Measurements from ENCODE around the gene TMEM233. TPM values are rescaled to one million over a fixed set of nuclear protein-coding genes. Genes with fewer than 3 reads are reported as not detected.

The TMEM233 gene
- total RNA-seq, 1 experiment from 2014 or later, result 0.28 TPM

GRCh38 chr12:119687879-119688278, 94.3 kb downstream of the TMEM233 start:
- CTCF ChIA-PET, result no interaction called here
- H3K36me3 Mint-ChIP-seq, result peaks cover 50% of the 10 kb centered on the region
- no peaks in the 10 kb centered on the region for H3K27me3 Mint-ChIP-seq (ENCODE audit: low read depth)
- ATAC-seq (no peak), DNase-seq (ENCODE audit: low spot score) (no peak)
- TF ChIP-seq ATF3 (CRISPR knock-in tag; conservative IDR thresholded peaks at IDR 0.05) (no peak), ZBTB21 (CRISPR knock-in tag; IDR thresholded peaks at IDR 0.05; ENCODE audit: borderline replicate concordance) (no peak), JAZF1 (CRISPR knock-in tag; IDR thresholded peaks at IDR 0.05) (no peak), PRDM15 (CRISPR knock-in tag; IDR thresholded peaks at IDR 0.05) (no peak)
- POLR2A ChIA-PET, result no interaction called here
- H3K4me3 Mint-ChIP-seq, result no peak overlapping the region
- H3K27ac Mint-ChIP-seq, result no peak overlapping the region
- peaks cover 2% of the 10 kb centered on the region; the same call in 1 of the 2 replicates for H3K4me1 Mint-ChIP-seq
- H3K9me3 Mint-ChIP-seq, result no peaks in the 10 kb centered on the region

GRCh38 chr12:119689935-119690500, 96.4 kb downstream of the TMEM233 start:
- Mint-ChIP-seq H3K27me3 (ENCODE audit: low read depth) (no peaks in the 10 kb centered on the region), H3K4me3 (no peak overlapping the region), H3K36me3 (peaks cover 55% of the 10 kb centered on the region), H3K27ac (no peak overlapping the region), H3K9me3 (no peaks in the 10 kb centered on the region), H3K4me1 (peaks cover 2% of the 10 kb centered on the region; the same call in 1 of the 2 replicates)
- ChIA-PET POLR2A (no interaction called here), CTCF (no interaction called here)
- no peak for ATAC-seq
- DNase-seq (ENCODE audit: low spot score), result no peak
- no peak for TF ChIP-seq CTCF (IDR thresholded peaks at IDR 0.05)
- TF ChIP-seq ZNF396 (CRISPR knock-in tag; IDR thresholded peaks at IDR 0.05; ENCODE audit: borderline replicate concordance), result no peak
- no peak for TF ChIP-seq ZNF121 (CRISPR knock-in tag; IDR thresholded peaks at IDR 0.05)
- no peak for TF ChIP-seq JUN (CRISPR knock-in tag; IDR thresholded peaks at IDR 0.05)
- no peak for TF ChIP-seq ATF3 (CRISPR knock-in tag; conservative IDR thresholded peaks at IDR 0.05)
- TF ChIP-seq E2F5 (CRISPR knock-in tag; IDR thresholded peaks at IDR 0.05), result no peak
- no peak for TF ChIP-seq AR (CRISPR knock-in tag; IDR thresholded peaks at IDR 0.05)
- TF ChIP-seq ZNF425 (CRISPR knock-in tag; conservative IDR thresholded peaks at IDR 0.05), result no peak
- no peak for TF ChIP-seq ZBTB21 (CRISPR knock-in tag; IDR thresholded peaks at IDR 0.05; ENCODE audit: borderline replicate concordance)
- TF ChIP-seq ETV6 (CRISPR knock-in tag; IDR thresholded peaks at IDR 0.05), result no peak
- TF ChIP-seq PRDM15 (CRISPR knock-in tag; IDR thresholded peaks at IDR 0.05), result no peak
- TF ChIP-seq JAZF1 (CRISPR knock-in tag; IDR thresholded peaks at IDR 0.05), result no peak
- no peak for TF ChIP-seq TEAD4 (CRISPR knock-in tag; IDR thresholded peaks at IDR 0.05)
- no peak for TF ChIP-seq FOXP4 (CRISPR knock-in tag; IDR thresholded peaks at IDR 0.05)
- no peak for TF ChIP-seq NFATC4 (CRISPR knock-in tag; IDR thresholded peaks at IDR 0.05)
